ENCODE measurements around the gene ELMO1.

Gene ELMO1

GRCh38 chr7:37074370-37074769, 374.3 kb downstream of the ELMO1 start:
- H3K9ac ChIP-seq: no peak overlapping the region
- H3K27me3 ChIP-seq (ENCODE audit: control insufficient read depth, insufficient read depth, low read length): no peaks in the 10 kb centered on the region
- no peaks in the 10 kb centered on the region for H3K4me1 ChIP-seq
- H3K9me3 ChIP-seq (ENCODE audit: control insufficient read depth, low read length): no peaks in the 10 kb centered on the region
- H3K4me2 ChIP-seq (ENCODE audit: low read length): no peak overlapping the region
- no peak for TF ChIP-seq CTCF (IDR thresholded peaks at IDR 0.05)
- H3K27ac ChIP-seq: no peak overlapping the region
- H2AFZ ChIP-seq: no peak overlapping the region
- H3K79me2 ChIP-seq: no peaks in the 10 kb centered on the region
- no peak overlapping the region for H3K4me3 ChIP-seq (ENCODE audit: low read depth, low read length)
- H3K36me3 ChIP-seq (ENCODE audit: control insufficient read depth, insufficient read depth, low read length): no peaks in the 10 kb centered on the region

GRCh38 chr7:37071124-37071523, 377.5 kb downstream of the ELMO1 start:
- no peaks in the 10 kb centered on the region for H3K36me3 ChIP-seq (ENCODE audit: control insufficient read depth, insufficient read depth, low read length)
- H3K4me1 ChIP-seq: no peaks in the 10 kb centered on the region
- no peaks in the 10 kb centered on the region for H3K27me3 ChIP-seq (ENCODE audit: control insufficient read depth, insufficient read depth, low read length)
- H3K9me3 ChIP-seq (ENCODE audit: control insufficient read depth, low read length): no peaks in the 10 kb centered on the region
- H3K4me2 ChIP-seq (ENCODE audit: low read length): no peak overlapping the region
- H3K9ac ChIP-seq: no peak overlapping the region
- H2AFZ ChIP-seq: no peak overlapping the region
- TF ChIP-seq CTCF (IDR thresholded peaks at IDR 0.05): no peak
- H3K79me2 ChIP-seq: no peaks in the 10 kb centered on the region
- no peak overlapping the region for H3K4me3 ChIP-seq (ENCODE audit: low read depth, low read length)
- no peak overlapping the region for H3K27ac ChIP-seq

GRCh38 chr7:37070471-37070870, 378.2 kb downstream of the ELMO1 start:
- H3K4me2 ChIP-seq (ENCODE audit: low read length): no peak overlapping the region
- H3K27me3 ChIP-seq (ENCODE audit: control insufficient read depth, insufficient read depth, low read length): no peaks in the 10 kb centered on the region
- H2AFZ ChIP-seq: no peak overlapping the region
- no peak overlapping the region for H3K4me3 ChIP-seq (ENCODE audit: low read depth, low read length)
- no peak for TF ChIP-seq CTCF (IDR thresholded peaks at IDR 0.05)
- no peaks in the 10 kb centered on the region for H3K9me3 ChIP-seq (ENCODE audit: control insufficient read depth, low read length)
- no peak overlapping the region for H3K27ac ChIP-seq
- H3K36me3 ChIP-seq (ENCODE audit: control insufficient read depth, insufficient read depth, low read length): no peaks in the 10 kb centered on the region
- no peaks in the 10 kb centered on the region for H3K79me2 ChIP-seq
- no peaks in the 10 kb centered on the region for H3K4me1 ChIP-seq
- no peak overlapping the region for H3K9ac ChIP-seq

- H3K27me3 ChIP-seq (ENCODE audit: control insufficient read depth, insufficient read depth, low read length): no peaks in the 10 kb centered on the region
- H2AFZ ChIP-seq: no peak overlapping the region
- H3K4me1 ChIP-seq: no peaks in the 10 kb centered on the region
- no peak overlapping the region for H3K4me2 ChIP-seq (ENCODE audit: low read length)
- TF ChIP-seq CTCF (IDR thresholded peaks at IDR 0.05): no peak
- H3K9me3 ChIP-seq (ENCODE audit: control insufficient read depth, low read length): no peaks in the 10 kb centered on the region
- no peak overlapping the region for H3K27ac ChIP-seq
- H3K36me3 ChIP-seq (ENCODE audit: control insufficient read depth, insufficient read depth, low read length): no peaks in the 10 kb centered on the region
- no peaks in the 10 kb centered on the region for H3K79me2 ChIP-seq
- H3K4me3 ChIP-seq (ENCODE audit: low read depth, low read length): no peak overlapping the region
- no peak overlapping the region for H3K9ac ChIP-seq
Observed at GRCh38 chr7:37070031-37070430, 378.6 kb downstream of the ELMO1 start.

GRCh38 chr7:37069336-37069735, 379.3 kb downstream of the ELMO1 start:
- Histone ChIP-seq H3K4me1 (no peaks in the 10 kb centered on the region), H3K27ac (no peak overlapping the region), H3K9me3 (ENCODE audit: control insufficient read depth, low read length) (no peaks in the 10 kb centered on the region), H3K9ac (no peak overlapping the region), H3K4me3 (ENCODE audit: low read depth, low read length) (no peak overlapping the region), H3K4me2 (ENCODE audit: low read length) (no peak overlapping the region), H3K79me2 (no peaks in the 10 kb centered on the region), H2AFZ (no peak overlapping the region), H3K27me3 (ENCODE audit: control insufficient read depth, insufficient read depth, low read length) (no peaks in the 10 kb centered on the region), H3K36me3 (ENCODE audit: control insufficient read depth, insufficient read depth, low read length) (no peaks in the 10 kb centered on the region)
- TF ChIP-seq CTCF (IDR thresholded peaks at IDR 0.05): no peak
